GM10248 (cell line): ENCODE data around the gene WBP2.

Experiments used
- CTCF ChIA-PET: fragments of 300-600 bp; sonication (Branson Sonifier 250); formaldehyde crosslinking; extraction: SDS; loops from one replicate; lab custom pipeline; 2021; ENCODE audit warnings: antibody characterized with exemption; lab: Yijun Ruan, JAX
- POLR2A ChIA-PET: fragments of 350-650 bp; sonication (Branson Sonifier 250); formaldehyde crosslinking; extraction: SDS; loops from one replicate; lab custom pipeline; 2020; ENCODE audit warnings: antibody characterized with exemption; lab: Yijun Ruan, JAX
- DNase-seq: peaks from one replicate; pipeline ENCODE4 v3.0.0; 2012; ENCODE audit errors: extremely low spot score
- CTCF ChIP-seq: IDR thresholded peaks from 2 replicates; pipeline ENCODE4 v1.5.1; 2012; ENCODE audit warnings: mild to moderate bottlenecking, low read depth; ENCODE audit errors: extremely low read depth, missing control alignments, control extremely low read depth

Gene WBP2

DNA sequence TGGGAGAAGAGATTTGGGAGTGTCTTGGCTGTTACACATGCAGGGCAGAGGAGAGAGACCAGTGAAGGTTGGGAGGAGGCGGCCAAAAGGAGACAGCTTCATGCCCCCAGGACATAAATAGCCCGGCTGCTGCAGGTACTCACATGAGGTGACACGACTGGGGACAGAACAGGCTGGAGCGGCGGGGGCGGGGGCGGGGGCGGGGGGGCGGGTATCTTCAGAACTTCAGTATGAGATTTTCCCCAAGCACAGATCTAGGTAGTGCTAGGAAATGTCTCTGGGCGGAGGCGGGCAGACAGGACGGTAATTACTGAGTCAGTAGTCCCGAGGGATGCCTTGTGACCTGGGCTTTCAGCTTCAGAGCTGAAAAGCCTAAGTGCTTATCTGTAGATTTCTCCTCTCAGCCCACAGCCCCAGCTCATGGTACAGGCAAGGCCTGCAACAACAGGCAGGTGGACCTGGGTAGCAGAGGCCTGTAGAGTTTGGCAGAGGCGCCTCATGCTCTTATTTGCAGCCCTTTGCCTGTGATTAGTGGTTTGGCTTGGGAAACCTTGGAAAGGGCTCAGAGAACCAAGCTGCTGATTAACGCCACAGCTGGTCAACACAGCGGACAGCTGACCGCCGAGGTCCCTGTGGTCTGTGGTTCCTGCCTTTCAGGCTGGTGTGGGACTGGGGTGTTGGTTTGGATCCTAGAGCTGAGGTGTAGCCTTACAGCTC is 46.1 kb downstream of the WBP2 start:
- CTCF ChIA-PET = interaction anchor here (0.7 to 4.1 kb wide), 11 partner anchors 9 to 58 kb away, joined by 3 to 15 read pairs (median 5); partner anchors contain the start of gene GALK1

DNA sequence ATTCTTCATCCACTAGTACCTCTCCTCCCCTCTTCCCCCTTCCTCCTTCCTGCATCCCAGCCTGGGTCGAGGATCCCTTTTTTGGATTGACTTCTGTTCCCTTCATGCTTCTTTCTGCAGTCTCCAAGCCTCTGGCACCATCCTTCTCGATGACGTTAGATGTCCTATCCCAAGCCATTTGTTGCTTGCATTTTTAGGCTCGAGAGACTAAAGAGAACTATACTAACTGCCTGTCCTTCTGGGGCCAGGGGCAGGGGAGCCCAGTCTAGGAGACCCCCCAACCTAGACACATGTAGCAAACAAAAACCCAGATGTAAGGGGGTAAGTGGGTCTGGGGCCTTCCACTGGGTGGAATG is 46.6 kb downstream of the WBP2 start:
- ChIA-PET CTCF (interaction anchor here (1.2 to 4.1 kb wide), 10 partner anchors 8 to 58 kb away, joined by 3 to 15 read pairs (median 6); partner anchors contain the start of gene GALK1), POLR2A (interaction anchor here (0.6 to 1.6 kb wide), 5 partner anchors 8 to 46 kb away, joined by 3 to 5 read pairs (median 3); no protein-coding TSS in a partner anchor)
- DNase-seq = no peak
- no peak for TF ChIP-seq CTCF

More for the DNA sequence above, 46.1 kb downstream of the WBP2 start:
- no peak for TF ChIP-seq CTCF
- POLR2A ChIA-PET = interaction anchor here (0.6 to 1.6 kb wide), 5 partner anchors 8 to 45 kb away, joined by 3 to 5 read pairs (median 3); no protein-coding TSS in a partner anchor
- DNase-seq = peak; percentile 80

- DNase-seq = no peak
- ChIA-PET CTCF (interaction anchor here (0.8 to 4.1 kb wide), 8 partner anchors 11 to 58 kb away, joined by 3 to 15 read pairs (median 6); partner anchors contain the start of gene GALK1), POLR2A (no interaction called here)
- TF ChIP-seq CTCF = no peak
These were observed 47.3 kb downstream of the WBP2 start for GRCh38 chr17:75807861-75808260.

GRCh38 chr17:75806822-75807500 is 48.2 kb downstream of the WBP2 start:
- ChIA-PET POLR2A (no interaction called here), CTCF (interaction anchor here (0.8 to 4.1 kb wide), 6 partner anchors 10 to 57 kb away, joined by 3 to 15 read pairs (median 4); partner anchors contain the start of gene GALK1)
- TF ChIP-seq CTCF = no peak
- no peak for DNase-seq

DNA sequence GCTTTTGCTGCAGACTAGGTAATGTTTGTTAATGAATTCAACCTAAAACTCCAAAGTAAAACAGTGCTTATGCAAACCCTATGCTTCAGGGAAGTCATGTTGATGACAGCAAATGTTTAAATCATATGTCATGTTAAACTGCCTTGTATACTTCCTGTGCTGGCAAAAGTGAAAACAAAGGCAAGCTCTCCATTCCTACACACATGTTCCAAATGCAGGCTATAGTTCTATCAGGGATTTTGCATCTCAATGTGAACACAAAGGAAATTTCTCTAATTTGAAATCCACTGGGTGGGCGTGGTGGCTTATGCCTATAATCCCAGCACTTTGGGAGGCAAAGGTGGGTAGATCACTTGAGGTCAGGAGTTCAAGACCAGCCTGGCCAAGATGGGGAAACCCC is 51.3 kb downstream of the WBP2 start:
- no peak for DNase-seq
- ChIA-PET CTCF (interaction anchor here (0.9 to 6.7 kb wide), 14 partner anchors 9 to 170 kb away, joined by 3 to 30 read pairs (median 5); partner anchors contain the start of gene GALK1), POLR2A (interaction anchor here (1.0 to 1.2 kb wide), 2 partner anchors 19 to 24 kb away, joined by 3 to 8 read pairs; partner anchors contain the start of gene UNK)
- no peak for TF ChIP-seq CTCF

DNA sequence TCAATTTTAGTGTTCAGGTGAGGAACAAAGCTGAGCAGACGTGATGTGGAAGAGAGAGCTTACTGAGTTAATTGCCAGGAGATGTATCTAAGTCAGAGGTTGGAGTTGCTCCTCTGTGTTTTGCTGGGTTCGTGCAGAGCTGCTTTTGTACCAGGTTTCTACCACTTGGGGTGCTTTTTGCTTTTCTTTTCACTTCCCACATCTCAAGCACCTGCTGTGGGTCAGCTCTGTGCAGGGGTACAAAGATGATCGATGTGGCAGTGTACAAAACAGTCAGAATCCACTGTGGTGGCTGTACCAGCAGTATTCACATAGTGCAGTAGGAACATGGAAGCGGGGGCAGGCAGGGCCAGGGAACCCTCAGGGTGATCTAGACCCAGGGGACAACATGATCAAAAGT is 55.7 kb downstream of the WBP2 start:
- peak; percentile 3 for TF ChIP-seq CTCF
- no peak for DNase-seq
- CTCF ChIA-PET = interaction anchor here (1.0 to 6.7 kb wide), 6 partner anchors 10 to 44 kb away, joined by 3 to 30 read pairs (median 5); partner anchors contain the start of genes GALK1 and UNK
- POLR2A ChIA-PET = interaction anchor here (0.8 kb wide), 1 partner anchor 19 kb away, joined by 3 read pairs; no protein-coding TSS in a partner anchor
